RKO (cell line): ENCODE data around the gene CABP7.
"Not testable (repeated sequence)": the region's sequence is repeated elsewhere in the genome, so short reads cannot be mapped to it uniquely, and the experiment has no call there.

Experiments
- DNase-seq: peaks from one replicate; pipeline ENCODE4 v3.0.0-alpha.2; 2016; ENCODE audit warnings: low spot score

The CABP7 gene

GRCh38 chr22:29748248-29748893, 28.6 kb downstream of the CABP7 start:
- DNase-seq, result no peak

- no peak for DNase-seq
Observed at GRCh38 chr22:29750029-29750428, 30.2 kb downstream of the CABP7 start.

GRCh38 chr22:29750559-29751538, 31.0 kb downstream of the CABP7 start:
- DNase-seq, result peak; percentile 28

- no peak for DNase-seq
Observed at GRCh38 chr22:29751669-29752068, 31.9 kb downstream of the CABP7 start.

GRCh38 chr22:29753808-29754657, 34.2 kb downstream of the CABP7 start:
- no peak for DNase-seq

GRCh38 chr22:29754658-29755395, 35.0 kb downstream of the CABP7 start:
- DNase-seq, result not testable (repeated sequence)

- no peak for DNase-seq
Observed at GRCh38 chr22:29755889-29756288, 36.1 kb downstream of the CABP7 start.

- no peak for DNase-seq
Observed at GRCh38 chr22:29756341-29756740, 36.5 kb downstream of the CABP7 start.

GRCh38 chr22:29757096-29757495, 37.3 kb downstream of the CABP7 start:
- DNase-seq, result no peak

GRCh38 chr22:29758068-29758622, 38.3 kb downstream of the CABP7 start:
- no peak for DNase-seq

GRCh38 chr22:29758959-29759358, 39.2 kb downstream of the CABP7 start:
- no peak for DNase-seq

GRCh38 chr22:29762263-29762662, 42.5 kb downstream of the CABP7 start:
- no peak for DNase-seq

GRCh38 chr22:29765905-29766631, 46.3 kb downstream of the CABP7 start:
- peak; percentile 16 for DNase-seq

GRCh38 chr22:29766632-29767170, 46.9 kb downstream of the CABP7 start, which contains the start of gene ZMAT5:
TSS of gene ZMAT5 (minus strand) at chr22:29767007. CDS start at chr22:29748544, 18,463 bp downstream.
- peak; percentile 96 for DNase-seq

- peak; percentile 90 for DNase-seq
Observed at GRCh38 chr22:29767171-29768051, 47.6 kb downstream of the CABP7 start, which contains the start of gene UQCR10. TSS of gene UQCR10 (plus strand) at chr22:29767369. CDS start at chr22:29767399, 30 bp downstream.

- peak; percentile 56 for DNase-seq
Observed at GRCh38 chr22:29768052-29768693, 48.4 kb downstream of the CABP7 start.

- no peak for DNase-seq
Observed at GRCh38 chr22:29769723-29770321, 50.0 kb downstream of the CABP7 start.

GRCh38 chr22:29772170-29772641, 52.4 kb downstream of the CABP7 start:
- peak; percentile 39 for DNase-seq
